HCT116 (cell line): ENCODE data around the gene CORO7.

Experiments used
- POLR2A ChIP-seq: IDR thresholded peaks from 2 replicates; pipeline ENCODE4 v1.7.0; 2011; ENCODE audit warnings: borderline replicate concordance; ENCODE audit not compliant: insufficient read depth, insufficient read length; ENCODE audit errors: extremely low read depth
- POLR2AphosphoS5 ChIP-seq: IDR thresholded peaks from 2 replicates; pipeline ENCODE4 v1.6.1; 2011; ENCODE audit warnings: mild to moderate bottlenecking, low read depth, low read length, moderate library complexity
- TF ChIP-seq, protein P1 (sequence below): IDR thresholded peaks from 2 replicates; pipeline ENCODE4 v1.6.1; 2012
- TF ChIP-seq, protein P2 (sequence below), 3 experiments: fragments of 200-600 bp in 1 of 3; sonication (generic) in 1 of 3; IDR thresholded peaks in 2 of 3; conservative IDR thresholded peaks in 1 of 3; 2 replicates each; pipeline ENCODE4 v1.5.1; 2012 to 2017; ENCODE audit warnings: low read depth in 2 of 3, low read length in 2 of 3, antibody characterized with exemption in 1 of 3, borderline replicate concordance in 1 of 3, control low read depth in 1 of 3, mild to moderate bottlenecking in 1 of 3, mixed read lengths in 1 of 3, mixed run types in 1 of 3, moderate library complexity in 1 of 3; ENCODE audit not compliant: insufficient read depth in 1 of 3

DNA sequence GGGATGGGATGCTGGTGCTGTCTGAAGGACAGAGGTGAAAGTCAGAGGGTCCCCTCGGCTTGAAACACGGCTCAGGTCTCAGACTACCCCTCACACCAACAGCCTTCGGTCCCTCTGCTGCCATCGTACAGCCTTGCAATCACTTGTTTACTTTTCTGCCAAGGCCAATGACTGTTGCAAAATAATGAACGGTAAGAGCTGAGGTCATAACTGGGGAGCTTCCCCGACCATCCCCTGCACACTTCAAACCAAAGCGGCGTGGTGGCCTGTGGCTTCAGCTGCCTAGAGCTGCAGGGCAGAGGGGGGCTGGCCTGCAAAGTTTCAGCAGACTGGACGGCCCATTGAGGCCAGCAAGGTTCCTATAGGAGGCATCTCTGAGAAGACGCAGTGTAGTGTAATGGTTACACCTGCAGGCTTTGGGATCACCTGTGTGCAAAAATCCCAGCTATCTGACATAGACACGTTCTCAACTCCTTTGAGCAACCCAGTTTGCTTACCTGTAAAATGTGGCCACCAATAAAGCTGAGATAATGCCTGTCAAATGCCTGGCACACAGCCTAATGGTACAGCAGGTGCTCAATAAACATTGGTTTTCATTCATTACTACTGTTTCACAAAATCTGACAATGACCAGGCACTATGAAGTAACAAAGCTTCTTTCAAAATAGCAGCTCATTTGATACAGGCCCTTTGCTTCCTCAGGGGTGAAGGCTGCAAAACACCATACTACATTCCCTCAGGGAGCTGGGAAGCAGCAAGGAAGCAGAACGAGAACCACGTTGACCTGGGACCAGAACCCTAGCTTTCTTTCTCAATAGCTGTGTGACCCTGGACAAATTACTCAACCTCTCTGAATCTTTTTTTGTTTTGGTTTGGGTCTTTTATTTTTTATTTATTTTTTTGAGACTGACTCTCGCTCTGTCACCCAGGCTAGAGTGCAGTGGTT is 70.3 kb downstream of the CORO7 start:
- TF ChIP-seq, protein P1, sequence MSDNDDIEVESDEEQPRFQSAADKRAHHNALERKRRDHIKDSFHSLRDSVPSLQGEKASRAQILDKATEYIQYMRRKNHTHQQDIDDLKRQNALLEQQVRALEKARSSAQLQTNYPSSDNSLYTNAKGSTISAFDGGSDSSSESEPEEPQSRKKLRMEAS, result no peak
- no peak for TF ChIP-seq POLR2AphosphoS5
- TF ChIP-seq, protein P2, sequence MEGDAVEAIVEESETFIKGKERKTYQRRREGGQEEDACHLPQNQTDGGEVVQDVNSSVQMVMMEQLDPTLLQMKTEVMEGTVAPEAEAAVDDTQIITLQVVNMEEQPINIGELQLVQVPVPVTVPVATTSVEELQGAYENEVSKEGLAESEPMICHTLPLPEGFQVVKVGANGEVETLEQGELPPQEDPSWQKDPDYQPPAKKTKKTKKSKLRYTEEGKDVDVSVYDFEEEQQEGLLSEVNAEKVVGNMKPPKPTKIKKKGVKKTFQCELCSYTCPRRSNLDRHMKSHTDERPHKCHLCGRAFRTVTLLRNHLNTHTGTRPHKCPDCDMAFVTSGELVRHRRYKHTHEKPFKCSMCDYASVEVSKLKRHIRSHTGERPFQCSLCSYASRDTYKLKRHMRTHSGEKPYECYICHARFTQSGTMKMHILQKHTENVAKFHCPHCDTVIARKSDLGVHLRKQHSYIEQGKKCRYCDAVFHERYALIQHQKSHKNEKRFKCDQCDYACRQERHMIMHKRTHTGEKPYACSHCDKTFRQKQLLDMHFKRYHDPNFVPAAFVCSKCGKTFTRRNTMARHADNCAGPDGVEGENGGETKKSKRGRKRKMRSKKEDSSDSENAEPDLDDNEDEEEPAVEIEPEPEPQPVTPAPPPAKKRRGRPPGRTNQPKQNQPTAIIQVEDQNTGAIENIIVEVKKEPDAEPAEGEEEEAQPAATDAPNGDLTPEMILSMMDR (IDR thresholded peaks at IDR 0.05 in 2 of 3, conservative IDR thresholded peaks at IDR 0.05 in 1 of 3; ENCODE audit: borderline replicate concordance in 1 of 3, insufficient read depth in 1 of 3, low read depth in 2 of 3, low read length in 2 of 3), result no peak
- no peak for TF ChIP-seq POLR2A
